ENCODE results near the gene FARP1.
"Not testable (repeated sequence)": the region's sequence is repeated elsewhere in the genome, so short reads cannot be mapped to it uniquely, and the experiment has no call there.

FARP1 gene

DNA sequence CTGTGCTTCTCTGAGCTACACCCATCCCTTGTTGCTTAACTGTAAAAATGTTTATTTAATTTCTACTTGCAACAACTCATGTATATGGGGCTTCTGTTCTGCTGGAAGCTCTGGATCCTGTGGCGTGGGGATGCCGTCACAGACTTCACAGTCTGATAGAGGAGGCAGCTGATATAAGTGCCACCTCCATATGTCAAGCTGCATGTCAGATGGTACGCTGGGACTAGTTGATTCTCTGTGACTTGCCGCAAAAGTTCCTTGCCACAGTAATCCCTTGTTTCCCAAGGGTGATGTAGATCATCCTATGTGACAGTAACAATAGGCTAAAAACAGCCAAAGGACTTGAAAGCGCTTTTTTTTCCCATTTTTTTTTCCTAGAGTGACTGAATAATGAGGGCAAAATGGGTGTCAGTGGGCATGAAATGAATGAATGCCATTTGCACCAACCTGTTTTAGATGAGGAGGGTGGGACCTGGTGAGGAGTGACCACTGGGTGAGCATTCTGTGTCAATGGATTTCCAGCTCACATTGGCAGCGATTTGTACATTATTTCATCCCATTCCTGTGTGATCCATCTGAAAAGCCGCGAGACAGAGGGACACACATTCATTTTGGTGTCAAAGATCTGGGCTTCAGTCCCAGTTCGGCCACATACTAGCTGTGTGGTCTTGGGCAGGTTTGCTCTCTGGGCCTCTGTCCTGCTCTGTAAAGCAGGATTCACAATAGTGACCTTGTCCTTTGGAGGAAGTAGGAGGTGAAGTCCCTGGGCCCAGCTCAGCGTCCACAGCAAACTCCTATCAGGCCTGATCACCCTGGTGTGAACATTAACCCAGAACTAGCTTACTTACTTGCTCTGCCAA lies 123.0 kb downstream of the FARP1 start:
- peak; percentile 17 for DNase-seq

DNA sequence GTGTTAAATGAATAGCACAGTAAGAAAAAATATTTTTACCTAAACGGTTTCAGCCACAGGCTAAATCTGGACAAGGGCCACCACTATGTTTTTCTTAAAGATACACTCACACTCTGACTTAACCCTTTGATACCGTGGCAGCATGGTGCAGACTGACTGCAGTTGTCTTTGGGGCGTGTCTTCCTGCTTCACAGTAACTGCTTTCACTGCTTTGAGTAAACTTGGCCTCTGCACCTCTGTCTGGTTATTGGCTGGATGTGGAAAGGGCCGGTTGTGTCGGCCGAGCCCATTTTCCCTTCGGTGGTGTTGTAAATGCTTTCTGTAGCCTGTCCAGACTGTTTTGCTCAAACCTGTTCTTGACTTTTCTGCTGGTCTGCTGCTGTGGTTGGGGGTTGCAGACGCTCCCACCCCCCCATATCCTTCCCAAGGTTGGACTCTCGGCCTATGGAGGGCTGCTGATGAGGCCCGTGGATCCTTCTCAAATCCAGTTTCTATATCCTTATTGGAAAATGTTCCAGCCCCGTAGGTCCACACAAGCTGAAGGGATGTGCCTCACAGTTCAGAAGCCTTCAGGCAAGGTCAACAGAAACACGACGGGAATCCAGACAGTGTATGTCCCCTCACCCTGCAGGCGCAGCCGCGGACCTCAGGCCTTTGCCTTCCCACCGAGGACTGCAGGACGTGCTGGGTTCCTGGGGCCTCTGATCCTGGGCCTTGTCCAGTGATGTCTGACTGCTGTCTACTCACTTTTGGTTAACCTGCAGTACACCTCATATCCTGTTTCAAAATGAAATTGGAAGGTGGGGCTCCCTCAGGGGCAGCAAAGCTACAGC lies 124.4 kb downstream of the FARP1 start:
- DNase-seq: no peak

DNA sequence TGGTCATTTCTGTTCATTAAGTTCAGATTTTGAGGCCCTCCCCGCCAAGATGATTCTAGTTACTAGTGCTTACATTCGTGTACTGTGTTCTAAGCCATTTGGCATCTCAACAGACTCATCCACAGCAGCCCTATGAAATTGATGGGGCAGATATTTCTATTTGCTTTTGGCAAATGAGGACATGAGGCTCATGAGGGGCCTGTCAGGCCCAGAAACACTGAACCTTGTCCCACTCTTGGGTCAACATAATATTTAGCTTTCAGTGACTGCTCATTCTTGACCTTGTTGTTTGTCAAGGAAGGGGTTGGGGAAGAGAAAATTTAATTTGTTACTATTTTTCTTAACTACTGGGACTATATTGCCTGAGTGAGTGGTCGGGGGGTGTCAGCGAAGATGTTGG lies 126.5 kb downstream of the FARP1 start:
- DNase-seq: no peak

DNA sequence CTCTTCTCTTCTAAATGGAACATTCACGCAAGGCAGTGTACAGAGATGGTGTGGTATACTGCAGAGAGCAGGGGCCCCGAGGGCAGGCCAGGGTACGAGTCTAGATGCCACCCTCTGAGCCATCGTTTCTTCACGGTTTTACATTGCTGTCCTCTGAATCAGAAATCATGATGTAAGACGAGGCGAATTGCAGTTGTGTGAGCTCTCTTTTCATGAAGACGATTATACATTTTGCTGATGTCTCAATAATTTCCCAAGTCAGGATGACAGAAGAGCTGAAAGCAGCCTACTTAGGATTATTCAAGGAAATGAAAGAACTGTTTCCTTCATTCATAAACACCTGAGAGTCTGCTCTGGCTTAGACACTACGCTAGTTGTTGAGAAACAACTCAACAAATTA lies 127.9 kb downstream of the FARP1 start:
- no peak for DNase-seq

DNA sequence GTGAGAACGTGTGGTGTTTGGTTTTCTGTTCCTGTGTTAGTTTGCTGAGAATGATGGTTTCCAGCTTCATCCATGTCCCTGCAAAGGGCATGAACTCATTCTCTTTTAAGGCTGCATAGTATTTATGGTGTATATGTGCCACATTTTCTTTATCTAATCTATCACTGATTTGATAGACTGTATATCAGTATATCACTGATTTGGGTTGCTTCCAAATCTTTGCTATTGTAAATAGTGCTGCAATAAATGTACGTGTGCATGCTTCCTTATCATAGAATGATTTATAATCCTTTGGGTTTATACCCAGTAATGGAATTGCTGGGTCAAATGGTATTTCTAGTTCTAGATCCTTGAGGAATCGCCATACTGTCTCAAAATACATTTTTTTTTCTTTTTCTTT lies 128.8 kb downstream of the FARP1 start:
- not testable (repeated sequence) for DNase-seq

DNA sequence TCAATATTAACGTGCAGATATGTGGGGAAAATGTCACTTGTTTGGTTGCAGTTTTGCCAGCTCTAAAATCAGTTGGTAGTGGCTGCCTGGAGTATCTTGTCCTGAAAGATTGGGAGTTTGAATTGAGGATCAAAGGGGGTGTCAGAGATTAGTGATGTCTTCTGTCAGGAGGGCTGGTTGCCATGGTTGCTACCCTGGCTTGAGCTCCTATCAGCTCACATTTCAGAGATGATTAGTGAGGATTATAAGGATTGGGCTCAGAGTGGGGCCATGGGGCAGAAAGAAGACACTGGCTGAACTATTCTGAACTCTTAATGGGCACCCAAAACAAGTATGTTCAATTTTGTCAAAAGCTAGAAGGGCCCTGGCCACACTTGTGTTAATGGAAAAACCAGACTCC lies 129.7 kb downstream of the FARP1 start:
- no peak for DNase-seq

DNA sequence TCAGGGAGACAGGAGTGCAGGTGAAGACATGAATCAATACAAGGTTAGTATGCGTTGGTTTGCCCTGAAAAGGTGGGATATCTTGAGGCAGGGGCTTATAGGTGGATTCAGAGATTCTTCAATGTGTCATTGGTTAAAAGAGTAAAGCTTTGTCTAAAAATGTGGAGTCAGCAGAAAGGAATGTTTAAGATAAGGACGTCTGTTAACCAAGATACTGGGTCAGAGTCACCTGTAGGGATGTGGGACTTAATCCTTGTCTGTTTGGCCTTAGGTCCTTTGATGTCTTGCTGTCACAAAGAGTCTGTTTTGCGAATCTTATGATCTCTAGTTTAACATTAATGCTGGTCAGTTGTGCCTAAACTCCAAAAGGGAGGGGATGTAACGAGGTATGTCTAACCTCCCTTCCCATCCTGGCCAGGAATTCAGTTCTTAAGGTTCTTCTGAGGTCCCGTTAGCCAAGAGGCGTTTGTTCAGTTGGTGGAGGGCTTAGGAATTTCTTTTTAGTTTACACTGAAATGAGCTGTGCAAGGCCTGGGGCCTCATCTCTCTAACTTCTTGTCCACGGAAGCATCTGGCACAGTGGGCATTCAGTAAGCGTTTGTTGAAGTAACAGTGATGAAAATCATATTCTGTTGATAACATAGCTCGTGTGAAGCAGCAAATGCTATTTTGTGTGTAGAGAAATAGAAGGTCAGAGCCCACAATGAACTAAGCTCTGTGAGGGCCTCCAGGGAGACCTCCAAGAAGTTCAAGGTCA lies 130.4 kb downstream of the FARP1 start:
- no peak for DNase-seq

DNA sequence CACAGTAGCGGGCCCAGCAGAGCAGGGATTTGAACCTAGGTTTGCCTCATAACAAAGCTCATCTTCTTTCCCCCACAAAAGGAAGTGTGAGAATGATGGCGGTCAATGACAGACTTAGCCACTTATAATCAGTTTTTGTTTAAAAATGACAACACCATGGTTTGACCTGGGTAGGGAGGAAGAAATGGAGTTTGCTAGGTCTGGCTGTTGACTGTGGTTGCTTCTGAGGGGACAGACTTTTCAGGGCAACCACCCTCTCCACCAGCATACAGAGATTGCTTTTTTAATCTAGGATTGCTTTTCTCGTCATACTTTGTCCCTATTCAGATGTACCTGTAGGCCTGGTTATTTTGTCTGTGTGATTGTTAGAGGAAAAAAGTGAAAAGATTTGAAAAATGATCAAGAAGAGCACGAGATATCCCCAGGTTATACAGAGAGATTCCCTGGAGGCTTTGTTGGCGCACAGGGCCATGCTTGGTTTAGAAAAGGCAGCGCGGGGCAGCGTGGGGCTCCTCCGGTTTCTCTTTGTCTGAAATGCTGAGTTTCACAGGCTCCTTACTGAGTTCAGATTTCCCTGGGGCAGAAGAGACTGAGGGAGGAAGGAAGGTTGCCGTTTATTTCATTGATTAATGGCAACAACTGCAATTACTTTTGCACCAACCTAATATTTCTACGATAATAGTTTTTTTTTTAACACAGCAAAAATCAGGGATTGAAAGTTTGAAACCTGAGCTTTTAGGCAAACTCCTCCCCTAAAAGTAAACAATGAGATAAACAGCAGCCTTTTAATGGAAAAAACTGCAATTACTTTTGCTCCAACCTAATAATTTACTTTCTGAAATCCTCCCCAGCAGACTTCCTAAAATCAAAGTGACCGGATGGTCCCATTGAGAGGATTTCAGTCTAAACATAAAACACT lies 131.2 kb downstream of the FARP1 start:
- DNase-seq: no peak

DNA sequence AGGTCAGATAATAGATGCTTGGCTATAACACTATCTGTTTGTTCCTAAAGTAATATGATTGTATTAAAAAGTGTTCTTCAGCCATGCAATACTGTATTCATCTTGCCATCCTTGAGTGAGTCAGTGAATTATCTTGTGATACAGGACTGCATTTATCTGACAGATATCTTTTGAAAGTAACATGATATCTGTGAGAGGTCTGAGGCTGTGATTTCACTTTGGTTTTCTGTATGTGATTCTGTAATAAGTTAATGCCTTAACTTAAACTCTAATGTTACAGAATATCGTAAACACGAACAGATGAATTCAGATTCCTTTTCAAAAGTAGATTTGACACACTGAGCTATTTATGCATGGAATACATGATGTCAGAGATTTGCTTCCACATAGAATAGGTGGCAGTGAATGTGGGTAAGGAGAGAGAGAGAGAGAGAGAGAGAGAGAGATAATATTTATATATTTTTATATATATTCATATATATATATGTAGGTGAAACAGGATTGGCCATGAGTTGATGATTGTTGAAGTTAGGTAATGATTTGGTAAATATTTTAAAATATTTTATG lies 132.1 kb downstream of the FARP1 start:
- peak; percentile 31 for DNase-seq

DNA sequence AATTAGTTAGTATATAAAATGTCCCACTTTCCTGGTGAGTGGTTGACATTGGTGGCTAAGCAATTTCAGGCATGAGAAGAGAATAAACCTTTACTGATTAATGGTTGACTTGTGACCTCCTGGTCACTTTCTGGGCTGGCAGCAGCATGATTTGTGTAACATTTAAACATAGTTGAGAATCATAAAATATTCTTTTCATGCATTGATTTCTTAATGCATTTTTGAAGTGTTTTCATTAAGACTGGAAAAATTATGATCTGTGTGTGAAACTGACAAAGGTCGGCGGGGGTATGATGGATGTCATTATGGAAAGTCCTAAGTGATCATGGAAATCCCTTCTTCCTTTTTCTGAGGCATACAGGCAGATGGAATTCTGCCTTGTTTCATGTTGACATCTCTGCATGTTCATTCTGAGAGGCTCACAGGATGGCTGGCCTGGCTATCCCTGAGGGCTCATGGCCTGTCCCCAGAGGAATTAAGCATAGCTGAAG lies 132.8 kb downstream of the FARP1 start:
- peak; percentile 74 for DNase-seq

DNA sequence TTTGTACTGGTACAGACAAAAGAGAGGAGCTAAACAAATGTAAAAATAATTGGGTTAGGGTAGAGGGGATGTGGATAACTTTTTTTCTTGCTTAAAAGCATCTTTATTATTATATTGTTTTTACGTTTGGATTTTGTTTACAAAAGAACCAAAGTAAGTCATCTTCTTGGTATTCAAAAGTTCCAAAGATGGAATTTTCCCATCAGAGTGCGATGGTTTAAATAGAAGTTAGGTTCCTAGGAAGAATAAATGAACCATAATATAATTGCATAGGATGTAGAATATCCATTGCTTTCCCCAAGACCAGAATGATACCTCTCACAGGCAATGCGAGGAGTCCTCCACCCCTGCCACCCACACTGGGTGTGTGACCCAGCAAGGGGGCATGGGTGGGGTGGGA lies 133.6 kb downstream of the FARP1 start:
- DNase-seq: no peak

DNA sequence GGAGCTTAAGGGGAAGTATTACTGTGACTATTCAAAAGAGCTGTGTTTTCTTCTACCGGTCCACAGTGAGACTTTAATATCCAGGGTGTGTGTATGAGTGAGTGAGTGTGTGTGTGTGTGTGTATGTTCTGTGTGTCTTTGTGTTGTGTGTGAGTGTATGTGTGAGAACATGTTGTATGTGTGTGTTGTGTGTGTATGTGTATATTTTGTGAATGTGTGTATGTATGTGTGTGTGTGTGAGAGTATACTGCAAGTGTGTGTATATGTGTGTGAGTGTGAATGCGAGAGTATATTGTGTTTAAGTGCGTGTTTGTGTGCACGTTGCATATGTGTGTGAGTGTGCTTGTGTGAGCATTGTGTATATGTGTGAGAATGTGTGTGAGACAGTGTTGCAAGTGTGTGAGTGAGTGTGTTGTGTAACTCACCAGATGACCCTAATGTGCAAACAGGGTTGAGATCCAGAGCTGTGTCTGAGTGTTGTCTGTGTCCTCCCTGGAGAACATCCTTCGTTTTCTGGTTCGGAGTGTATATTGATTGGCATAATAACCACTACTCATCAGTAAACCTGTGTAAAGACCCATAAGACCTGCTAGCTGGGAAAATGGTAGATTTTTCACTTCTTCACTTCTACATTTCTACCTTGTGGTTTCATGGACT lies 135.3 kb downstream of the FARP1 start:
- DNase-seq: no peak

DNA sequence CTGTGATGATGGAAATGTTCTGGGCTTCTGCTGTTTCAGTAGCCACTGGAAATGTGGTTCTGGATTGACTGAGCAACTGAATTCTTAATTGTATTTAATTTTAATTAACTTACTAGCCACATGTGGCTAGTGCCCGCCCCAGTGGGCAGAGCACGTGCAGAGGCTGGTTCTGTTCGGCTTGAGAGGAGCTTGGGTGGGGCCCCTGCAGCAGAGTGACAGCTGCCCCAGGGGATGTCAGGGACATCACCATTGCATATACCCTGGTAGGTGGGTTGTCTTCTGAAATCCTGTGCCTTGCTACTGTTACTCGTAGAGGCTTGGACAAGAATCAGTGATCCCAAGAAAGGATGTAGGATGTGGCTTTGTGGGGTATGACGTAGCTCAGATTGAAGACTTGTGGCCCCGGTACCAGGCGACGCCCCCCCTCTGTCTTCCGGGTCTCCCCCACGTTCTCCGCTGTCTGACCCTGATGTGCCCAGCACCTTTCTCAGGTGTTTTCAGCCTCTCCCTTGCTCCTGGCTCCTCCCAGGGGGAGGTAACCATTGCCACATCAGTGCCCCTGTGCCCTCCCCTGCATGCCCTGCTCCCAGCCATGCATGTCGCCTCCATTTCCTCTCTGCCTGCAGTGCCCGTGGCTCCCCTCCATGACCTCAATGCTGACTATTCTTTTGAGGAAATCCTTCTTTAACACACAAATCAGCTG lies 136.7 kb downstream of the FARP1 start:
- DNase-seq: no peak

DNA sequence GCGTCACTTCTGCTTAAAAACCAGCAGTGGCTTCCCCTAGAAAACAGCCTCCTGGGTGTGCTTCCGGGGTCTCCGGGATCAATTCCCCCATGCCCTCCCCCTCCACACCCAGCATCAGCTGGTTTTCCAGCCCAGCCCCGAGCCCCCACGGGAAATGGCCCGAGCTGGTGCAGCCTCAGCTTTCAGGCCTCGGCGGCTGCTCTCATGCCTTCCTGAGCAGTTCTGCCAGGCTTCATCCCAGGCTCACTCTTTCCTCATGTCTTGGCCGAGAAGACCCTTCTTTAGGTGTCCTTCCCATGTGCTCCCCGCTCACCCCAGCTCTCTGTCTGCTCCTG lies 137.2 kb downstream of the FARP1 start:
- no peak for DNase-seq

DNA sequence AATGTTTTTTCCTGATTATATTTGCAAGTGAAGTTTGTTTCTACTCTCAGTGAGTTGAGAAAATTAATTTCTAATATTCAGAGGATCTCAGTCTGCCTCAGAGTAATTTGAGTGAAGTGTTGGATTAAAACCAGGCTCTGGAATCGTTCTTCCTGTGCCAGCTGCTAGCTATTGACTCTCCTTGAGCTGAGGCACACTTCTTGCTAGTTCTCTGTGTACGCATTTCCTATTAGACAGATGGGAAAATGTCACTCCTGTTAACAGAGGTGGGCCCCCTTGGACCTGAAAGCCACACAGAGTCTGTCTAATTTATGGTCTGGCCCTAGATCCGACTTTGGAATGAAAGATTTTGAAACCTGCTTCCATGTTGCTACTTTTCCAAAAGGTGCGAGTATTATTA lies 141.8 kb downstream of the FARP1 start:
- DNase-seq: no peak

DNA sequence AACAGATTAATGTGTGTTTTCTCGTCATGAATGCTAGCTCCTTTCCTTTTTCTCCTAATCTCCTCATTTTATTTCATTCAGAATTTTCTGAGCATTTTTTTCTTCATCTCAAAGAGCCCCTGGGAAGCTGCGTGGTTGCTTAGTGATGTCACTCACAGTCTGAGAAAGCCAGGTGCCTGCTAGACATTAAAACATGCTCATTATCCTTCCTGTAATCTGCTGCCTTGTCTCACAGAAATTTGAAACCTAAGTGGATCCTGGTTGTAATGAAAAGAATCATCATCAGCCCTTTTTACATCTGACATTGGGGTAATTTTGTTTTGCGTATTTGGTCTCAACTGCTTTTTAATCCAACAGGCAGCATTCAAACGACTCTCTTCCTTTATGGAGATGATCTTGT lies 142.4 kb downstream of the FARP1 start:
- peak; percentile 56 for DNase-seq

DNA sequence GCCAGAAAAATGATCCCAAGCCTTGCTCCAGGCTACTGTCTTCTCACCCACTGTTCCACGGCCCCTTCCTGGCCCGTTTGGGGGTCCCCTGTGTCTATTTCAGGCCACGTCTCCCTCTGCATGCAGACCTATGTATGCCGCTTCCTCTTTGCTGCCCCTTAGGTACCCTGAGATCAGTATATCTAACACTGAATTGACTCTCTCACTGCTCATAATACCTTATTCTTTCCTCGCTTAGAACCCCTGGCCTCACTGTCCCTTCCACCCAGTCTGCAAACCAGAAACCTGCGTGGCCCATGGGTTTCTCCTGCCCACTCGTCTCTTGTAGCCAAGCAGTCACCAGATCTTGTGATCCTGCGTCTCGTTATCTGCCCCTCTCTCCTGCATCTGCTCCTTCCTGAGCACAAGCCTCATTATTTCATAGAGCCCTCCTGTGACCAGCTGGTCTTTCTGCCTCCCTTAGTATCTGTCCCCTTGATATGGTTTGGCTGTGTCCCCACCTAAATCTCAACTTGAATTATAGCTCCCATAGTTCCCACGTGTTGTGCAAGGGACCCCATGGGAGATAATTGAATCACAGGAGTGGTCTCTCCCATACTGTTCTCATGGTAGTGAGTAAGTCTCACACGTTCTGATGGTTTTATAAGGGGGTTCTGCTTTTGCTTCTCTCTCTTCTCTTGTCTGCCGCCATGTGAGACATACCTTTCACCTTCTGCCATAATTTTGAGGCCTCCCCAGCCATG lies 143.1 kb downstream of the FARP1 start:
- no peak for DNase-seq

DNA sequence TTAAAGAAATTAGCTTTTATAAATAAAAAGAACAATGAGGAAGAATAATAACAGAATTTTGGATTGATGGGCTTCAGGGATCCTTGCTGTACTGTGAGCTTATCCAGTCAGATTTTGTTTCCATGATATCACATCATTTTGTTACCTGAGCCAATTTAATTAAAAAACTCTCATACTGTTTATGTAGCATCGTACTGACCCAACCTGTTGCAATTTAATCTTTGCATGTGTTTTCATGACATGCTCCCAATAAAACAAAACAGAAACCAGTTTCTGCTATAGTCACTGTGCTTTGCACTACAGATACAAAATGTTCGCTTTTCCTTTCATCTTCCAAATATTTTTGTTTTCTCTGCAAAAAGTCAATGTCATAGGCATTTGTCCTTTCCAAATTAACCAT lies 143.9 kb downstream of the FARP1 start:
- no peak for DNase-seq

DNA sequence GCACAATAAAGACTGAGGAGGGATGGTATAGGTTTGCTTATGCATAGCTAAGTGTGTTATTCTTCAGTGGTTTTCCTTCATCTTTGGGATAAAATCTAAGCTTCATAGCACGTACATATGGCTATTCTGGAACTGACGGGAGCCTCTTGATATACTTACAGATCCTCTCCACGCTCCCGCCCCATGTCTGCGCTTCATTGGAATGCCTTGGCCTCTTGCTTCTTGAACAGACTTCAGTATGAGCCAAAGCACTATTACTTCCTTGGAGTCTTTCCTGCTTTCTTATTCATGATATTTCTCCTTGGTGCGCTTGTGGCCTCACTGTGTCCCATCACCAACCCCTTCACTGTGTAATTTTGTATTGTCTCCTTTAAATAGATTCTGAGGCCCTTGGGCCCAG lies 145.3 kb downstream of the FARP1 start:
- DNase-seq: no peak

All from fibroblast of skin of abdomen (primary cell).